HCT116 (cell line): ENCODE measurements around the gene SFXN5. TPM values are rescaled to one million over a fixed set of nuclear protein-coding genes. Genes with fewer than 3 reads are reported as not detected.

Source experiments
- ATAC-seq: fragments of 200-7000 bp; cut with Tn5 transposase; 2 replicates; pipeline ENCODE4 v1.9.1; 2020; ENCODE audit warnings: mild to moderate bottlenecking, moderate library complexity
- BruUV-seq: library from RNA; stranded (reverse); fragments of 400-500 nt; replicated peaks from 2 replicates; lab custom pipeline; 2021; lab: Mats Ljungman, UMichigan
- CTCF ChIA-PET: fragments of 300-600 bp; sonication (Branson Sonifier 250); formaldehyde crosslinking; loops from one replicate; lab custom pipeline; 2021; ENCODE audit warnings: antibody characterized with exemption; lab: Charles Lee
- POLR2A ChIA-PET: fragments of 300-600, 350-600 bp; sonication (Branson Sonifier 250); formaldehyde crosslinking; loops from one replicate; lab custom pipeline; 2021; ENCODE audit warnings: antibody characterized with exemption; lab: Charles Lee
- RAD21 ChIA-PET, 2 experiments: fragments of 300-600 bp; sonication (Branson Sonifier 250); formaldehyde crosslinking; loops; one replicate each; lab custom pipeline; 2023; ENCODE audit warnings: low total read pairs in 2 of 2; ENCODE audit not compliant: uncharacterized antibody in 2 of 2, unreplicated experiment in 2 of 2, low non-redundant PET in 1 of 2; lab: Charles Lee
- DNase-seq: peaks from one replicate; pipeline ENCODE4 v3.0.0-alpha.2; 2010; ENCODE audit warnings: low read depth, low spot score
- H2AFZ ChIP-seq: fragments of 200-600 bp; shearing (Covaris generic), sonication (generic); 2 replicates; pipeline ENCODE4 v1.6.1; 2017; ENCODE audit warnings: low read depth, mixed run types, mixed read lengths, antibody characterized with exemption, low read length; ENCODE audit not compliant: poor library complexity, severe bottlenecking
- H3K27ac ChIP-seq: 2 replicates; pipeline ENCODE4 v1.5.1; 2012; ENCODE audit warnings: low read depth, low read length
- H3K27me3 ChIP-seq: fragments of 200-600 bp; sonication (generic); 2 replicates; pipeline ENCODE4 v1.6.1; 2016; ENCODE audit warnings: mixed run types, low read length, mixed read lengths; ENCODE audit not compliant: insufficient read depth
- H3K36me3 ChIP-seq, 2 experiments: fragments of 200-500 bp in 1 of 2; fragments of 200-600 bp in 1 of 2; sonication (Bioruptor generic) in 1 of 2; sonication (generic) in 1 of 2; 2 replicates each; pipeline versions ENCODE4 v1.5.1 to v1.6.1; 2014 to 2016; ENCODE audit warnings: low read length in 2 of 2, inconsistent platforms in 1 of 2, mixed read lengths in 1 of 2, mixed run types in 1 of 2; ENCODE audit not compliant: insufficient read depth in 2 of 2, control insufficient read depth in 1 of 2
- H3K4me1 ChIP-seq, 2 experiments: fragments of 200-600 bp in 1 of 2; sonication (generic) in 1 of 2; 2 replicates each; pipeline versions ENCODE4 v1.5.1 to v1.6.1; 2012 to 2017; ENCODE audit warnings: low read length in 2 of 2, inconsistent platforms in 1 of 2, mild to moderate bottlenecking in 1 of 2, mixed read lengths in 1 of 2, mixed run types in 1 of 2, moderate library complexity in 1 of 2; ENCODE audit not compliant: insufficient read depth in 2 of 2, control insufficient read depth in 1 of 2
- H3K4me2 ChIP-seq: fragments of 200-600 bp; sonication (generic); 2 replicates; pipeline ENCODE4 v1.6.1; 2017; ENCODE audit warnings: mixed run types, low read length, mixed read lengths
- H3K4me3 ChIP-seq, 2 experiments: fragments of 200-600 bp in 1 of 2; sonication (generic) in 1 of 2; replicated peaks in 1 of 2; 2 replicates each; pipeline ENCODE4 v1.5.1; 2011 to 2016; ENCODE audit warnings: low read length in 2 of 2, control low read depth in 1 of 2, low read depth in 1 of 2, mild to moderate bottlenecking in 1 of 2, mixed read lengths in 1 of 2, mixed run types in 1 of 2
- H3K79me2 ChIP-seq: fragments of 200-600 bp; sonication (generic); 2 replicates; pipeline ENCODE4 v1.6.1; 2017; ENCODE audit warnings: mild to moderate bottlenecking, mixed run types, low read length, moderate library complexity, mixed read lengths; ENCODE audit not compliant: insufficient read depth
- H3K9ac ChIP-seq: fragments of 200-600 bp; sonication (generic); 2 replicates; pipeline ENCODE4 v1.6.1; 2016; ENCODE audit warnings: low read length, mixed read lengths
- H3K9me2 ChIP-seq: fragments of 200-600 bp; sonication (generic), shearing (Covaris generic); 2 replicates; pipeline ENCODE4 v1.6.1; 2017; ENCODE audit warnings: mixed run types, mild to moderate bottlenecking, moderate library complexity; ENCODE audit not compliant: insufficient read depth
- H3K9me3 ChIP-seq, 2 experiments: fragments of 200-500 bp in 1 of 2; fragments of 200-600 bp in 1 of 2; sonication (Bioruptor generic) in 1 of 2; sonication (generic) in 1 of 2; 2 replicates each; pipeline ENCODE4 v1.6.1; 2014 to 2017; ENCODE audit warnings: low read length in 2 of 2, mixed read lengths in 2 of 2, inconsistent platforms in 1 of 2, low read depth in 1 of 2, mild to moderate bottlenecking in 1 of 2, mixed run types in 1 of 2, moderate library complexity in 1 of 2; ENCODE audit not compliant: control insufficient read depth in 1 of 2, insufficient read depth in 1 of 2
- H4K20me1 ChIP-seq: fragments of 200-600 bp; sonication (generic), shearing (Covaris generic); 2 replicates; pipeline ENCODE4 v1.6.1; 2017; ENCODE audit warnings: mixed run types, mild to moderate bottlenecking, moderate library complexity; ENCODE audit not compliant: insufficient read depth
- CTCF ChIP-seq, 3 experiments: fragments of 200-600 bp in 1 of 3; sonication (generic) in 1 of 3; IDR thresholded peaks in 2 of 3; conservative IDR thresholded peaks in 1 of 3; 2 replicates each; pipeline ENCODE4 v1.5.1; 2012 to 2017; ENCODE audit warnings: low read depth in 2 of 3, low read length in 2 of 3, antibody characterized with exemption in 1 of 3, borderline replicate concordance in 1 of 3, control low read depth in 1 of 3, mild to moderate bottlenecking in 1 of 3, mixed read lengths in 1 of 3, mixed run types in 1 of 3, moderate library complexity in 1 of 3; ENCODE audit not compliant: insufficient read depth in 1 of 3
- ELF1 ChIP-seq: IDR thresholded peaks from 2 replicates; pipeline ENCODE4 v1.6.1; 2012; ENCODE audit warnings: low read depth, borderline replicate concordance
- EZH2 ChIP-seq: fragments of 200-600 bp; sonication (generic); IDR thresholded peaks from 2 replicates; pipeline ENCODE4 v1.6.1; 2017; ENCODE audit warnings: antibody characterized with exemption, mixed run types
- SIN3A ChIP-seq: IDR thresholded peaks from 2 replicates; pipeline ENCODE4 v1.6.1; 2012; ENCODE audit warnings: low read depth
- intact Hi-C: fragments of 100-400 bp; cut with micrococcal nuclease; formaldehyde crosslinking; loops from 2 replicates; pipeline ENCODE4 v1.10.0; 2022
- total RNA-seq: library from RNA; stranded (reverse); gene quantifications from one replicate; pipeline ENCODE4 v1.2.1, GENCODE V29; 2021; ENCODE audit not compliant: unreplicated experiment
- TF ChIP-seq, protein P1 (sequence below): IDR thresholded peaks from 2 replicates; pipeline ENCODE4 v1.6.1; 2012

Gene SFXN5
- total RNA-seq, 1 experiment from 2014 or later: 10.0 TPM

DNA sequence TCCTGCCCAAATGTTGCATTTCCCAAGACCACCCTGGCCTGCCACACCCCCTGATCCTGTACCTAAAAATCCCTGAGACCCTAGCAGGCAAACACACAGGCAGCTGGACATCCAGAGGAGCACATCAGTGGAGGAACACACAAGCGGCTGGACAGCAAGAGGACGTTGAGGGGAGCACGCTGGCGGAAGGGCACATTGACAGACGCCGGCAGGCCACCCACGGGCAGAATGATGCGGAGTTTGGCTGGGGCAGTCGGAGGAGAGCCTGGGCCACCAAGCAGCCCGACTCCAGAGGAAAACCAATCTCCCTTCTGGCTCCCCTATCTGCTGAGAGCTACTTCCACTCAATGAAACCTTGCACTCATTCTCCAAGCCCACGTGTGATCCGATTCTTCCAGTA is 106.5 kb downstream of the SFXN5 start:
- Histone ChIP-seq H3K27me3 (no peaks in the 10 kb centered on the region), H3K9me2 (no peaks in the 10 kb centered on the region), H3K9ac (no peak overlapping the region), H3K27ac (no peak overlapping the region), H3K4me2 (no peak overlapping the region), H3K36me3 (no peaks in the 10 kb centered on the region), H3K4me3 (no peak overlapping the region), H2AFZ (no peak overlapping the region), H3K9me3 (no peaks in the 10 kb centered on the region), H4K20me1 (no peaks in the 10 kb centered on the region), H3K4me1 (no peaks in the 10 kb centered on the region), H3K79me2 (no peaks in the 10 kb centered on the region)
- BruUV-seq: no TSS peak
- RAD21 ChIA-PET: no interaction called here
- intact Hi-C loops: no loop called here
- no peak for TF ChIP-seq SIN3A
- TF ChIP-seq CTCF (IDR thresholded peaks at IDR 0.05 in 2 of 3, conservative IDR thresholded peaks at IDR 0.05 in 1 of 3; ENCODE audit: borderline replicate concordance in 1 of 3, insufficient read depth in 1 of 3, low read depth in 2 of 3, low read length in 2 of 3): no peak
- no peak for TF ChIP-seq EZH2
- CTCF ChIA-PET: no interaction called here
- ATAC-seq: no peak
- POLR2A ChIA-PET: no interaction called here
- no peak for DNase-seq

DNA sequence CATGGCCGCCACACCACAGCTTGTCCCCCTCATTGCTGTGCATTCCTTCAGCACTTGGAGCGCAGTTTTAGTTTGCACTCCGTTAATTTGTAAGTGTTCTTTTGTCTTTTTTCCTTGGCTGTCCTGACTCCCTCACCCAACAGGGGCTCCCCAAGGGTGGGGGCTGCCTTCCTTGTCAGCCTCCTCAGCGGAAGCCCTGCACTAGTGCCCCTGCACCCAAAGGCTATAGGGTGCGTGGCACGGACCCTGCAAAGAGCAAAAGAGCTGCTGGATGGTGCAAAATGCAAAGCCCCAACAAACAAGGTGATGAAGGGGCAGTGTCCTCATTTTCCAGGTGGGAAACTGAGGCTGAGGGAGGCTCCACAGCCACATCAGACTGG is 107.4 kb downstream of the SFXN5 start:
- Histone ChIP-seq H3K4me1 (no peaks in the 10 kb centered on the region), H2AFZ (no peak overlapping the region), H3K27me3 (no peaks in the 10 kb centered on the region), H3K9ac (no peak overlapping the region), H3K4me2 (no peak overlapping the region), H3K9me3 (no peaks in the 10 kb centered on the region), H3K79me2 (no peaks in the 10 kb centered on the region), H3K27ac (no peak overlapping the region), H3K9me2 (no peaks in the 10 kb centered on the region), H3K36me3 (no peaks in the 10 kb centered on the region), H3K4me3 (no peak overlapping the region), H4K20me1 (no peaks in the 10 kb centered on the region)
- intact Hi-C loops: no loop called here
- CTCF ChIA-PET: no interaction called here
- POLR2A ChIA-PET: no interaction called here
- no peak for DNase-seq
- no peak for ATAC-seq
- TF ChIP-seq SIN3A (no peak), ELF1 (no peak)
- TF ChIP-seq, protein P1, sequence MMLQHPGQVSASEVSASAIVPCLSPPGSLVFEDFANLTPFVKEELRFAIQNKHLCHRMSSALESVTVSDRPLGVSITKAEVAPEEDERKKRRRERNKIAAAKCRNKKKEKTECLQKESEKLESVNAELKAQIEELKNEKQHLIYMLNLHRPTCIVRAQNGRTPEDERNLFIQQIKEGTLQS: no peak
- no TSS peak for BruUV-seq
- RAD21 ChIA-PET: no interaction called here
